ENCODE measurements around the gene PLD4.
"Not testable (repeated sequence)": the region's sequence is repeated elsewhere in the genome, so short reads cannot be mapped to it uniquely, and the experiment has no call there.

The PLD4 gene

DNA sequence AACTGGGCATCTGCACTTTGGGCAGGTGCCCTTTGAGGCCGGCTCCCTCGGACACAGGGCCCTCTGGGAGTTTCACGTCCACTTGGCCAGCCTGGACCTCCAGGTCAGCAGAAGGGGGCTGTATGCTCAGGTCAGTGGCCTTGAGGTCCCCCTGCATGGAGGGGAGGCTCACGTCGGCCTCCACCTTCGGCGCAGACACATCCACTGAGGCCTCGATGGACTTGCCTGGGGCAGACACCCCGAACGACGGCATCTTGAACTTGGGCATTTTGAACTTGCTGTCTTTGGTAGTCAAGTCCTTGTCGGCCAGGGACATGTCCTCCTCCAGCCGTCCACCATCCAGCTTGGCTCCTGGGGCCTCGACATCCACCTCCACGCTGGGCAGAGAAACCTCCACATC, 26.0 kb downstream of the PLD4 start:
- in situ Hi-C loops (cut with HindIII; ENCODE audit: low sequenced_read_pairs), result not testable (repeated sequence)

DNA sequence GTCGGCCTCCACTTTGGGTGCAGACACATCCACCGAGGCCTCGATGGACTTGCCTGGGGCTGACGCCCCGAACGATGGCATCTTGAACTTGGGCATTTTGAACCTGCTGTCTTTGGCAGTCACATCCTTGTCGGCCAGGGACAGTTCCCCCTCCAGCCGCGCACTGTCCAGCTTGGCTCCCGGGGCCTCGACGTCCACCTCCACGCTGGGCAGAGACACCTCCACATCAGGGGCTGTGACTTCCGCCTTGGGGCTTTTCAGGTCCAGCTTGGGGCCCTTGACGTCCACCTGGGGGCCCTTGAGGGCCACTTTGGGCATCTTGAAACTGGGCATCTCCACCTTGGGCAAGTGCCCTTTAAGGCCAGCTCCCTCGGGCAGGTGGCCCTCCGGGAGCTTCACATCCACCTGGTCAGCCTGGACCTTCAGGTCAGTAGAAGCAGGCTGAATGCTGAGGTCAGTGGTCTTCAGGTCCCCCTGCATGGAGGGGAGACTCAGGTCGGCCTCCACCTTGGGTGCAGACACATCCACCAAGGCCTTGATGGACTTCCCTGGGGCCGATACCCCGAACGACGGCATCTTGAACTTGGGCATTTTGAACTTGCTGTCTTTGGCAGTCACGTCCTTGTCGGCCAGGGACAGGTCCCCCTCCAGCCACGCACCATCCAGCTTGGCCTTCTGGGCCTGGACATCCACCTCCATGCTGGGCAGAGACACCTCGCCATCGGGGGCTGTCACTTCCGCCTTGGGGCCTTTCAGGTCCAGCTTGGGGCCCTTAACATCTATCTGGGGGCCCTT, 27.4 kb downstream of the PLD4 start:
- in situ Hi-C loops (cut with HindIII; ENCODE audit: low sequenced_read_pairs), result not testable (repeated sequence)

DNA sequence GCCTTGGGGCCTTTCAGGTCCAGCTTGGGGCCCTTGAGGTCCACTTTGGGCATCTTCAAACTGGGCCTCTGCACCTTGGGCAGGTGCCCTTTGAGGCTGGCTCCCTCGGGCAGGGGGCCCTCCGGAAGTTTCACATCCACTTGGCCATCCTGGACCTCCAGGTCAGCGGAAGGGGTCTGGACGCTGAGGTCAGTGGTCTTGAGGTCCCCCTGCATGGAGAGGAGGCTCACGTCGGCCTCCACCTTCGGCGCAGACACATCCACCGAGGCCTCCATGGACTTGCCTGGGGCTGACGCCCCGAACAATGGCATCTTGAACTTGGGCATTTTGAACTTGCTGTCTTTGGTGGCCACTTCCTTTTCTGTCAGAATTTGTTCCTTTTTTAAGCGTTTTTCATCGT, 28.4 kb downstream of the PLD4 start:
- in situ Hi-C loops (cut with HindIII; ENCODE audit: low sequenced_read_pairs), result no loop called here

DNA sequence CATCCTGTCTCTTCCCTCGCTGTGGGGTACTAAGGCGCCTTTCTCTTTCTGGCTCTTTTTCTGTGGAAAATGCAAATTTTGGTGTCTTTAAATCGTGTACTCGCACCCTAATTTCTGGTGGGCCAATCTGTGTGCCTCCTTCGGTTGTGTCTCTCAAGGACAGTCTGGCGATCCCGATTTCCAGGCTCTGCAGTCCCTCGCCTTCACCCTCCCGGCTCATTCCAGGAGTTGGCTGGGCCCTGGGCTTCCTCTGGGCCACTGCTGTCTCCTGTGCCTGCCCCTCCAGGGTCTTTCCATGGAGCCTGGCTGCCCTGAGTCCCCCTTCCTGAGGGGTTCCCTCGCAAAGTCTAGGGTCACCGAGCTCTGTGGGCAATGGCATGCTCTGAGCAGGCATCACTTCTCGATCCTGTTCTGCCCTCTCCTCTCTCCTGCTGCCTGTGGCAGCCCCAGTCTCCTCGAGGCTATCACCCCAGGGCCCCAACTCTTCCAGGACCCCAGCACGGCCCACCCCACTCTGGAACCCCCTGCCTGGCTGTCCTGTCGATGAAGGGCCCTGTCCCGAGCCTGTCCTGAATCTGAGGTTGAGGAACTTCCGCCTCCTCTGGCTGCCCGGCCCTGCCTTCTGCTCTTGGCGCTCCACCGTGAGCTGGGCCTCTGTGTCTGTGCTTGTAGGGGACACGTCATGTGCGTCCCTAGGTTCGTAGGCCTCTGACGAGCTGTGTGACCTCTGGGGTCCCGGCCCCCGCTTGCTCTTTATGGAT, 29.4 kb downstream of the PLD4 start:
- in situ Hi-C loops (cut with HindIII; ENCODE audit: low sequenced_read_pairs), result no loop called here

DNA sequence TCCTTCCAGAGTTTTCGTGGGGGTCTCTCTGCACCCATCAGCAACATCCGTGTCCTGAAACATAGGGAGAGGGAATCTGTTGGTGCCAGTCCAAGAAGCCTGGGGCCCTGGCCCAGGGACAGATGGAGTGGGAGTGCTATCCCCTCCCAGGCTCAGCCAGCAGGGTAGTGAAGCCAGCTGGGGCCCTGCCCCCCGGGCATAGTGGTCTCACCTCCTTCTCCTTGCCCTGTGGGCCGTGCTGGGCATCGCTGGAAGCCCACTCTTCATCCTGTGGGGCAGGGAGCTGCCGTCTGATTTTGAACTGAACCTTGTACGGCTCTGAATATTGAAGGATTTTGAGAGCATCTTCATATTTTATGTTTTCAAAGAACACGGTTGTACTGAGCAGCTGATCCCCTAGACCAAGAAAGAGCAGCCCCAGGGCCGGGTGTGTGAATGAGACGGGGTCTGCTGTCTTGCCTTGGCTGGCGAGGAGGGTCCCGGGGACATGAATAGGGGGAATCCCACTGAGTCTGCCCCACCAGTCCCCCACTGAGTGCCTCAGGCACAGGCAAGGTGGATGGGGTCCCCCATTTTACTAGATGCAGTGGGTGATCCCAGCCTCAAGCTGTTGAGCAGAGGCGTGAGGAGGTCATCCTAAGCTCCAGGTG, 30.2 kb downstream of the PLD4 start:
- in situ Hi-C loops (cut with HindIII; ENCODE audit: low sequenced_read_pairs), result loop anchor here (5.0 kb wide), 1 partner anchor 38 kb away; no protein-coding TSS in a partner anchor

DNA sequence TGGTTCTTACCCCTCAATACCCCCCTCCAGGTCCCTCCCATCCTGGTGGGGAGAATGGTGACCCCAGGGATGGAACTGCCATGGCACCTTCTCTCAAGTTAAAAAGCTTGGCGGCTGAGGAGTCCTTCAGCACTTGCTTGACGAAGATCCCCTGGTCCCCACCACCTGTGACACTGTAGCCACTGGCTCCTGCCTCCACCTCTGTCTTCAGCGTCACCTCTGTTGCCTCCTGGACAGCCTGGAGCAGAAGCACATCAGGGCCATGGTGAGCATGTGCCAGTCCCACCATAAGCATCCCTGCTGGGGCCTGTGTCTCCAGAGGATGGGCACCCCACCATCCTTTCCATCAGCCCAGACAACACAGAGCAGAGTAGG, 30.7 kb downstream of the PLD4 start:
- in situ Hi-C loops (cut with HindIII; ENCODE audit: low sequenced_read_pairs), result loop anchor here (5.0 kb wide), 1 partner anchor 38 kb away; no protein-coding TSS in a partner anchor

DNA sequence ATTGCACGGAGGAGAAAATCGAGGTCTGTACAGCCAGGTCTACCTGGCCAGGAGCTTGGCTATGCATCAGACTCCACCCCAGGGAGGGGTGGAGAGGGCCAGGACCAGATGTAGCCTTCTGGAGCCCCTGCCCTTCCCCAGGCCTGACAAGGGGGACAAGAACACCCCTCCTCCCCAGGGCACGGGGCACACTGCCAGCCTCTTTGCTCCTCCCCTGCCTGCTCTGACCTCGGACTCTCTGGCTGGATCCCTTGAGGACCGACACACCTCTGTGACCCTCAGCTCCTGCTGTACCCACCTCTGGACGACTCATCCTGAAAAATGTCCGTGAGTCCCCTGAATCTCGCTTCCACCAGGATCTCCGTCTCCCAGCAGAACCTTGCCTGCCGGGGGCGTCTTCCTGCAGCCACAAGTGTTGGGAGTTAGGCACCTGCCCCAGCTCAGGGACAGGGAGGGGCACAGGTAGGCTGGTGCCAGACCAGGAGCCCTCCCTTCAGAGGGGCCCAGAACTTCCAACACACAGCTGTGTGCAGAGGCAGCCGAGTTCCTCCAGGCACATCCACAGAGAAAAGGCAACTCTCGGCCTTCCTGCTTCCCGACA, 31.7 kb downstream of the PLD4 start:
- in situ Hi-C loops (cut with HindIII; ENCODE audit: low sequenced_read_pairs), result loop anchor here (5.0 kb wide), 1 partner anchor 39 kb away; no protein-coding TSS in a partner anchor

DNA sequence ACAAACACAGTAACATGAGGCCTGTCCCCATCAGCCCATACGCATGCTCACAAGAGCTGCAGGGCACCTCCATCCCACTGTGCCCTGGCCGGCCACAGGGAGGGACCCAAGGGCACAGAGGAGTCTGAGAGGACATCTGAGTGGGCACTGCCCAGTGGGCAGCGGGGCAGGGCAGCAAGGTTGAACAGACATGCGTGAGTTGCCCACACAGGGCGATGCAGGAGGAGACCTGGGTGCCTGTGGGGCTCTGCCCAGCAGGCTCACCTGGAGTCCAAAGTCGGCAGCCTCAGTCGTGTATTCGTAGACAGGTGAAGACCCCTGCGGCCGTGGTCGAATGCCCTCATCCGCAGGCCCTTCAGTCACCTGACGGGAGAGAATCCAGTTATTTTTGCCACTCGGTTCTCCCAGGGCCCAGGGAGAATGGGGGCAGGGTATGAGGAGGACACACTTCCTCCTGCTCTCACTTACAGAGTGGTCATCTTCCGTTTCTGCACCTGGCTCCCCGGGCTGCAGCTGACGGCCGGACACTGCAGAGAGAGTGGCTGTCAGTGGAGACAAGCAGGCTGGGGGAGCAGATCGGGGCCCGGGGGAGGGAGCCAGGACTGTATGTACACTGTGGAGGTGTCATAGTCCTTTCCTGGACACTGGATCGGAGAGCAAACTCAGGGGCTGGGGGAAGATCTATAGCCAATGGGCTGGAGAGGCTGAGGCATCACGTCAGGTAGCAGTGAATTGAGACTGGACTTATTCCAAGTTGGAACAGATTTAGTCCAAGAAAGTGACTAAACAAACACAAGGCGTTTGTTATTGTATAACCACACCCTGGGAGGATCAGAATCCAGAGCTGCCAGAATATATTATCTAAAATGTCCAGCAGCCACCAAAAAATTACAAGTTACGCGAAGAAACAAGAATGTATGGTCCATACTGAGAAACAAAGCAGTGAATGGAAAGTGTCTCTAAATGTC, 32.8 kb downstream of the PLD4 start:
- in situ Hi-C loops (cut with HindIII; ENCODE audit: low sequenced_read_pairs), result loop anchor here (5.0 kb wide), 1 partner anchor 40 kb away; no protein-coding TSS in a partner anchor

DNA sequence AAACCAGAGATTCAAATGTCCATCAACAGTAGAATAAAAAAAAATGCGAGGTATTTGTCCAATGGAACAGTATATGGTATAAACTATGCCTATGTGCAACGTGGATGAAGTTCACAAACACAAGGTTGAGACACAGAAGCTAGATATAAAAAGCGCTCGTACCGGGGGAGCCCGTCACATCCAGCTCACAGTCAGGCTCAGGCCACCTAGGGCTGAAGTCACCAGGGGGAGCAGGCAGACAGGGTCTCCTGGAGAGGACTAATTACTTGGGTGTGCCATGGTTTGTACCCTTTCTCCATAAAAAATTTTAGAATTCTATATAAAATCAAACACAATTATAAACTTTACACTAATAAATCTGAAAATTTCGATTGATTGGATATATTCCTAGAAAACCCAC, 39.9 kb downstream of the PLD4 start:
- in situ Hi-C loops (cut with HindIII; ENCODE audit: low sequenced_read_pairs), result no loop called here

DNA sequence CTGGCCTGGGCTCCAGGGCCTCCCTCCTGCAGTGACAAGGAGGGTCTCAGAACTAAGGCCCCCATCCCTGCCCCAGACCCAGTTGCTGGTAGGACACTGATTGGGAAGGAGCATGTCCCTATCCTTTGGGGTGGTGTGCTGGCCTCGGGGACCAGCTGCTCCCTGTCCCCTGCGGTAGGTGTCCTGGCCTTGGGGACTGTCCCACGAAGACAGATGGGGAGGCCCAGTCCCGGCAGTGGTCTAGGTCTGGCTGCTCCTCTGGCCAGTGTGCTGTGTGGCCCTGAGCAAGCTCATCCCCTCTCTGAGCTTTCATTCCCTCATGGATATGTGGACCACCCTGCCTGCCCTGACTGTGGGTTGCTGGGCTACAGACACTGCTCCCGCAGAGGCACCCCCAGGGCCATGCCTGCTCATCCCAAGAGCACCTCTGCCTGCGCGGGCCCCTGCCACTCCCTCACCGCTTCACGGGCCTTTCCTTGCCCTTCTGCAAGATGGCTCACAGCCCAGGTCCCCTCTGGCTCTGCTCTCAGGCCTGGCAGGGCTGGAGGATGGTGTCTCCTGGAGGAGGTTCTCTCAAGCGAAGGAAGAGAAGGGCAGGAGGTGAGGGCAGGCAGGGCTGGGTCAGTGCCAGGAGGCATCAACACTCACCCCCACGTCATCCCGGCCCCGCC, 41.0 kb downstream of the PLD4 start:
- in situ Hi-C loops (cut with HindIII; ENCODE audit: low sequenced_read_pairs), result no loop called here

DNA sequence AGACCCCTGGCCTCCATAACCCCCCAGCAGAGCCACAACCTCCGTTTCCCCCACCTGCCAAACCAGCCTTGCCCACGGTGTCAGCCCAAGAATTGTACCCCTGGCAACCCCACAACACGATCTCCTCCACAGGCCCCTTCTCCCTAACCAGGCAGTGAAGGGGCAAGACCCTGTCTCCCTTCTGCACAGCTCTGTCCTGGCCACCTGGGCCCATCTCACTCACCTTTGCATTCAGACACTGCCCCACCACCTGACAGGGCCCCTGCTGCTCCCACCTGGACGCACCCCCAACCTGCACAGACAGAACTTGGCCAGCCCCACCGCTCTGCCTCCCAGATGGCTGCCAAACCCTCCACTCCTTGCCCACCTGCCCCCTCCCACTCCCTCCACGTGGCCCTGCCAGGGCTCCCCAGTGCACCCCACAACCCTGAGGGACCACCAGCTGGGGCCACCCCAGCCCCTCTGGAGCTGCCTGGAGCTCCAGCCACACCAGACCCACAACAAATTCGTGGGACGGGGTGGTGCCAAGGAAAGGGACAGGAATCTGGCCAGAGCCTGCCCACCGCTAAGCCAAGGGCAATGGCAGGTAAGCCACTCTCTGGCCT, 41.7 kb downstream of the PLD4 start:
- in situ Hi-C loops (cut with HindIII; ENCODE audit: low sequenced_read_pairs), result no loop called here

DNA sequence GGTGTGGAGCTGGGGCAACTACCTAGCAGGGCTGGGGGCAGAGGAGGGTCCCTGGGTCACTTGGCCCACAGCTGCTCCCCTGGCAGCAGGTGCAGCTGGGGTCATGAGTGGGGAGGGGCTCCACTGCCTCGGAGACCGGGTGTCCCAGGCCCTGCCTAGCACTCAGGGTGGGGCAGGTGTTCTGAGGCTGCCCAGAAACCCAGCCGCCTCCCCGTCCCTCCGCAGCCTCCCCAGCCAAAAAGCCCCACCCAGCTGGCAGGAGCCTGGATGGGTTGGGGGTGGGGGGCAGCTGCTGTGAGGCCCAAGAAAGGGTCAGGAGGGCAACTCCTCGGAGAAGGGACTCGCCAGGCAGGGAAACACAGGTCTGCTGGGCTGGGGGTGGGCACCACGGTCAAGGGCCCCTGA, 42.3 kb downstream of the PLD4 start:
- in situ Hi-C loops (cut with HindIII; ENCODE audit: low sequenced_read_pairs), result no loop called here

DNA sequence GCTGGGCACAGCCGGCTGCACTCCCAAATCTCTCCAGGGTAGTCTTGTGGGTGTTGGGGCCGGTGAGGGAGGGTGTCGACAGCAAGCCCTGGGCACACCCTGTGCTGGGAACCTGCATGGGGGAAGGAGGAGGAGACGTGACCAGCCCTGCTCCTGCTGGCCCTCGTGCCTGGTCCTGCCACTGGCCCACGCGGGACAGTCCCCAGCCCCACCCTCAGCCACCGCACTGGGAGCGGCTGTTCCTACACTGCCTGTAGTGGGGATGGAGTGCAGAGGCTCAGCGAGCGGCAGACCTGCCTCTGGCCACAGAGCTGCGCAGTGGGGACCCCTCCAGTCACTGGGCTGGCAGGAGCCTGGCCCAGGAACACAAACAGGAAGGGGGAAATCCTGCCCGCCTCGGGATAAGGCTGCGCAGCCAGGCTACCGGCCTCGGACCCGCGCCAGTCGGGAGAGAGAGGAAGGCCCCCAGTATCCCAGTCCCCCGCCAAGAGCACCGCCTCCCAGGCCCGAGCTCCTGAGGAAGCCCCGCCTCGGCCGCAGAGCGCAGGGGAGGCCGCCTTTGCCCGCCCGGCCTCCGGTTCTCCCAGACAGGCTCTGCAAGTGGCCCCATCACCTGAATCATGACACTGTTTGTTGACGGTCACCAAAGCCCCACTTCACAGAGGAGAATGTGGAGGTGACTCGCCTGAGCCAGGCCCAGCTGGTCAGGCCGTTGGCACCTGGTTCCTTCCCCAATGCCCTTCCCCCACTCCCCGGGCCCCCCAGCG, 42.9 kb downstream of the PLD4 start:
- in situ Hi-C loops (cut with HindIII; ENCODE audit: low sequenced_read_pairs), result no loop called here

DNA sequence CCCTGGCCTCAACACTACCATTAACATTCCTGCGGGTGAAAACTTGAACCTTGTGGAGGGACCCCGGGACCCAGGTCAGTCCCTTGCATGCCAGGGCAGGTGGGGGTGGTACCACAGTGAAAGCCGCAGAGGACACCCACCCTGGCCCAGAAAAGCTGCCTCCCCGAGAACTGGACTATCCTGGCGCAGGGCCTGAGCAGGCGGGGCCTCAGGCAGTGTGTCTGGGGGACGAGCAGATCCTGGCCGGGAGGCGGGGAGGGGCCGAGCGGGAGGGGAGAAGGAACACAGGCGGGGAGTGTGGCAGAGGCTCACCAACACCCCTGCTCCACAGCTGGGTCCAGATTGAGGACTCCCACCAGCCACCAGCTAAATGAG, 43.5 kb downstream of the PLD4 start:
- in situ Hi-C loops (cut with HindIII; ENCODE audit: low sequenced_read_pairs), result no loop called here

DNA sequence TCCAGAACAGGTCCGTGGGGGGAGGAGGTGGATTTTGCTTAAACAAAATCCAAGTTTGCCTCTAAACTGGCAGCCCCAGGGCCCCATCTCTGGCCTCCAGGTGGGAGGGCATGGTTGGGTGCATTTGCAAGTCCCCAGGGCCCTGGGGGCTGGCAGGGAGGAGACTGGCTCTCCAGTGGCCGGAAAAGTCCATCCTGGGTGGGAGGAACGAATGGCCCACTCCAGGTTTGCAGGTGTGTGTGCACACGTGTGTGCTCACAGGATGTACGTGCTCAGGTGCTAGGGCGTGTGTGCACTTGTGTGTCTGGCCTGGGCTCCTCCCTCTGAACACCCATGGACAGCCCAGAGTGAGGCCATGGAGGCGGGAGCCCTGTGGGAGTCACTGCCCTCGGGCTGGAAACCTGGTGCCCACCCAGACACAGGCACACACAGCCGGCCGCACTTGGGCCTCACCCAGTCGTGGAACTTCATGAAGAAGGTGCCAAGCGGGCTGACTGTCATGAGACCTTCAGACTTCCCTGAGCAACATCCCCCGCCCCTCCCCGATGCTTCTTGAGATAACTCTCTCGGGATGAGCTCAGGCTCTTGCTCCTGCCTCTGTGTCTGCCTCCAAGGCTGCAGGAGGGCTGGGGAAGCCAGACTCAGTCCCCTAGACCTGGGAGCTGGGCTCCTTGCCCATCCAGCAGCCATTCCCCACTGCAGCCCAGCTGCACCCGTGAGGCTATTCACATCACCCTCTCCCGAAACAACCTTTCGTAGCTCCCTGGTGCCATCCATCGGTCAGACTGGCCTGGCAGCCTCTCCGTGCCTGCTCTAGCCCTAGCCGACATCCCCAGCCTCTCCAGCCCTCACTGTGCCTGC, 44.1 kb downstream of the PLD4 start:
- in situ Hi-C loops (cut with HindIII; ENCODE audit: low sequenced_read_pairs), result no loop called here

DNA sequence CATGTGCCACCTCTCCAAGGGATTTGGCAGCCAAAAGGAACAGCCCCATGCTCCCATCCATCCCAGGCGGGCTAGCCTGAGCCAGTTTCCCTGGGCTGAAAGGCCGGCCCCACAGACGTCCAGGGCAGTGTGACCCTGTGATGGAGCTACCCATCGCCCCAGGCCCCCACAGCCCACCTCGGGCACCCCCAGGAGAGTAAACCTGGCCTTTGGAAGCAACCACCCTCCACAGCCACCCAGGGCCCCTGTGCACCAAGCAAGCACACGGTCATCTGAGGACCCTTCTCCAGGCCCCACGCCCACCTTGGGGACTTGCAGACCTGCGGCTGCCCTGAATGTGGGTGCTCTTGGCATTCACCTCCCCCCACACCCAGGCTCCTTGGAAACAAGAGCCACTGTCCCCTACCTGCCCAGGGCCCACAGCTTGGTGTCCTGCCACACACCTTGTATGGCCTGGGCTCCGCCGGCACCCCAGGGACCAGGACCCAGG, 45.1 kb downstream of the PLD4 start:
- in situ Hi-C loops (cut with HindIII; ENCODE audit: low sequenced_read_pairs), result no loop called here

All from endothelial cell of hepatic sinusoid (primary cell).